AG10803 (cell line): ENCODE results near the gene COA5.
A peak's percentile ranks its signal among the peaks of the same experiment; 100 is the strongest.

ENCODE experiments used
- DNase-seq: peaks from one replicate; pipeline ENCODE4 v3.0.0; 2010; ENCODE audit warnings: low read depth
- H3K4me3 ChIP-seq: 2 replicates; pipeline ENCODE4 v1.5.1; 2011; ENCODE audit warnings: mild to moderate bottlenecking, low read length, control low read depth
- CTCF ChIP-seq: conservative IDR thresholded peaks from 2 replicates; pipeline ENCODE4 v1.5.1; 2011; ENCODE audit warnings: mild to moderate bottlenecking, low read length, control low read depth, inconsistent platforms

The COA5 gene

GRCh38 chr2:98608116-98608961 is at the start of gene COA5, which contains the start of gene UNC50:
Gene COA5, minus strand, starts transcription at chr2:98608512. Its CDS starts 107 bp downstream, at chr2:98608405.
Gene UNC50, plus strand, starts transcription at chr2:98608589. Its CDS starts 1,171 bp downstream, at chr2:98609760.
- H3K4me3 ChIP-seq = peak within 1 kb of the TSS; percentile 89
- DNase-seq = peak; percentile 93
- TF ChIP-seq CTCF = no peak

- TF ChIP-seq CTCF = no peak
- no peak for DNase-seq
- H3K4me3 ChIP-seq = no peak overlapping the region
Measured at GRCh38 chr2:98656800-98657199, 48.5 kb upstream of the COA5 start.

GRCh38 chr2:98654699-98655495 is 46.6 kb upstream of the COA5 start:
- H3K4me3 ChIP-seq = no peak overlapping the region
- DNase-seq = no peak
- no peak for TF ChIP-seq CTCF

- no peak overlapping the region for H3K4me3 ChIP-seq
- no peak for TF ChIP-seq CTCF
- DNase-seq = no peak
Measured at GRCh38 chr2:98650998-98651397, 42.7 kb upstream of the COA5 start.

GRCh38 chr2:98649992-98650375 is 41.7 kb upstream of the COA5 start:
- TF ChIP-seq CTCF = no peak

GRCh38 chr2:98649135-98649991 is 41.1 kb upstream of the COA5 start:
- TF ChIP-seq CTCF = peak; percentile 100
- H3K4me3 ChIP-seq = no peak overlapping the region
- peak; percentile 75 for DNase-seq

More at GRCh38 chr2:98649992-98650375, 41.7 kb upstream of the COA5 start:
- H3K4me3 ChIP-seq = no peak overlapping the region
- no peak for DNase-seq
